DOHH2 (cell line): ENCODE measurements around the gene OR2G2.

Experiments used
- H3F3A ChIP-seq: fragments of 200-600 bp; sonication (generic), shearing (Covaris generic); 2 replicates; pipeline ENCODE4 v1.6.0; 2016; ENCODE audit warnings: antibody characterized with exemption, mild to moderate bottlenecking; ENCODE audit not compliant: control insufficient read depth, insufficient read depth
- H3K27ac ChIP-seq: fragments of 200-600 bp; sonication (generic); 2 replicates; pipeline ENCODE4 v1.5.1; 2014; ENCODE audit warnings: low read depth, mild to moderate bottlenecking, low read length, moderate library complexity
- H3K27me3 ChIP-seq: fragments of 200-600 bp; sonication (generic); 2 replicates; pipeline ENCODE4 v1.6.1; 2014; ENCODE audit warnings: mild to moderate bottlenecking, low read length, mixed read lengths; ENCODE audit not compliant: control insufficient read depth
- H3K36me3 ChIP-seq: fragments of 200-600 bp; sonication (generic); 2 replicates; pipeline ENCODE4 v1.6.1; 2014; ENCODE audit warnings: mild to moderate bottlenecking, low read length, moderate library complexity, mixed read lengths; ENCODE audit not compliant: control insufficient read depth
- H3K4me1 ChIP-seq: fragments of 200-600 bp; sonication (generic); 2 replicates; pipeline ENCODE4 v1.6.1; 2014; ENCODE audit warnings: mild to moderate bottlenecking, low read length, mixed read lengths; ENCODE audit not compliant: control insufficient read depth
- H3K4me2 ChIP-seq: fragments of 200-600 bp; sonication (generic); 2 replicates; pipeline ENCODE4 v1.6.0; 2014; ENCODE audit warnings: mild to moderate bottlenecking, low read length, moderate library complexity
- H3K4me3 ChIP-seq: fragments of 200-600 bp; sonication (generic); 2 replicates; pipeline ENCODE4 v1.5.1; 2014; ENCODE audit warnings: mild to moderate bottlenecking, low read length, mixed read lengths
- H3K79me2 ChIP-seq: fragments of 200-600 bp; sonication (generic); 2 replicates; pipeline ENCODE4 v1.6.1; 2014; ENCODE audit warnings: mild to moderate bottlenecking, low read length, mixed read lengths; ENCODE audit not compliant: control insufficient read depth
- H3K9me2 ChIP-seq: fragments of 200-600 bp; sonication (generic); replicated peaks from 2 replicates; pipeline ENCODE4 v1.6.1; 2014; ENCODE audit warnings: mild to moderate bottlenecking, low read length, mixed read lengths; ENCODE audit not compliant: control insufficient read depth
- H3K9me3 ChIP-seq: fragments of 200-600 bp; sonication (generic); 2 replicates; pipeline ENCODE4 v1.6.1; 2014; ENCODE audit warnings: antibody characterized with exemption, low read length, mixed read lengths; ENCODE audit not compliant: control insufficient read depth, insufficient read depth
- H4K20me1 ChIP-seq: fragments of 200-600 bp; sonication (generic); 2 replicates; pipeline ENCODE4 v1.6.0; 2014; ENCODE audit warnings: low read depth, mild to moderate bottlenecking, antibody characterized with exemption, low read length, moderate library complexity; ENCODE audit not compliant: control insufficient read depth, insufficient read depth
- EZH2phosphoT487 ChIP-seq: fragments of 200-600 bp; sonication (generic); IDR thresholded peaks from 2 replicates; pipeline ENCODE4 v1.6.1; 2017; ENCODE audit warnings: borderline replicate concordance, mild to moderate bottlenecking, antibody characterized with exemption, low read length, moderate library complexity, mixed read lengths
- TF ChIP-seq, protein P1 (sequence below): fragments of 200-600 bp; sonication (generic); IDR thresholded peaks from one replicate; pipeline ENCODE4 v1.5.1; 2014; ENCODE audit warnings: antibody characterized with exemption, mild to moderate bottlenecking, low read depth, low read length; ENCODE audit not compliant: poor library complexity, severe bottlenecking

OR2G2 gene

DNA sequence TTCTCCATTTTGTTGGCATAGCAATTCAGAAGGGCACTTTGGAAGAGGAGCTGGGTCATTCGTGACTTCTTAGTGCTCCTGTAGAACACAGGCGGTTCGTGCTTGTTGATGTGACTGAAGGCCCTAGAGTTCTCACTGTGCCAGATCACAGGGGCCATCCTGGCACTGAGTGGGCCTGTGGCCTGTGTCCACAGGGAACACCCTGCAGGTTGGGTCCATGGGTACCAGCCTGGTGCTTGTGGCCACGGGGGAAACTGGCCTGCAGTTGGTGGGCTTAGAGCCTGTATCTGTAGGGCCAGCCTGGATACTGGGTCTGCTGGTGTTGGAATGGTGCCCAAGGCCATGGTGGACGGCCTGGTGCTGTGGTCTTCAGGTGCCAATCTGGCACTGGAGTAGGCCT is 26.5 kb downstream of the OR2G2 start:
- H3K36me3 ChIP-seq = no peaks in the 10 kb centered on the region
- TF ChIP-seq, protein P1, sequence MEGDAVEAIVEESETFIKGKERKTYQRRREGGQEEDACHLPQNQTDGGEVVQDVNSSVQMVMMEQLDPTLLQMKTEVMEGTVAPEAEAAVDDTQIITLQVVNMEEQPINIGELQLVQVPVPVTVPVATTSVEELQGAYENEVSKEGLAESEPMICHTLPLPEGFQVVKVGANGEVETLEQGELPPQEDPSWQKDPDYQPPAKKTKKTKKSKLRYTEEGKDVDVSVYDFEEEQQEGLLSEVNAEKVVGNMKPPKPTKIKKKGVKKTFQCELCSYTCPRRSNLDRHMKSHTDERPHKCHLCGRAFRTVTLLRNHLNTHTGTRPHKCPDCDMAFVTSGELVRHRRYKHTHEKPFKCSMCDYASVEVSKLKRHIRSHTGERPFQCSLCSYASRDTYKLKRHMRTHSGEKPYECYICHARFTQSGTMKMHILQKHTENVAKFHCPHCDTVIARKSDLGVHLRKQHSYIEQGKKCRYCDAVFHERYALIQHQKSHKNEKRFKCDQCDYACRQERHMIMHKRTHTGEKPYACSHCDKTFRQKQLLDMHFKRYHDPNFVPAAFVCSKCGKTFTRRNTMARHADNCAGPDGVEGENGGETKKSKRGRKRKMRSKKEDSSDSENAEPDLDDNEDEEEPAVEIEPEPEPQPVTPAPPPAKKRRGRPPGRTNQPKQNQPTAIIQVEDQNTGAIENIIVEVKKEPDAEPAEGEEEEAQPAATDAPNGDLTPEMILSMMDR = no peak
- no peak for TF ChIP-seq EZH2phosphoT487
- no peaks in the 10 kb centered on the region for H3K9me2 ChIP-seq
- H3F3A ChIP-seq = no peaks in the 10 kb centered on the region
- no peak overlapping the region for H3K4me3 ChIP-seq
- H3K9me3 ChIP-seq = no peaks in the 10 kb centered on the region
- H3K4me2 ChIP-seq = no peak overlapping the region
- no peaks in the 10 kb centered on the region for H3K4me1 ChIP-seq
- H3K27ac ChIP-seq = no peak overlapping the region
- no peaks in the 10 kb centered on the region for H3K27me3 ChIP-seq
- no peaks in the 10 kb centered on the region for H3K79me2 ChIP-seq
- H4K20me1 ChIP-seq = no peaks in the 10 kb centered on the region

DNA sequence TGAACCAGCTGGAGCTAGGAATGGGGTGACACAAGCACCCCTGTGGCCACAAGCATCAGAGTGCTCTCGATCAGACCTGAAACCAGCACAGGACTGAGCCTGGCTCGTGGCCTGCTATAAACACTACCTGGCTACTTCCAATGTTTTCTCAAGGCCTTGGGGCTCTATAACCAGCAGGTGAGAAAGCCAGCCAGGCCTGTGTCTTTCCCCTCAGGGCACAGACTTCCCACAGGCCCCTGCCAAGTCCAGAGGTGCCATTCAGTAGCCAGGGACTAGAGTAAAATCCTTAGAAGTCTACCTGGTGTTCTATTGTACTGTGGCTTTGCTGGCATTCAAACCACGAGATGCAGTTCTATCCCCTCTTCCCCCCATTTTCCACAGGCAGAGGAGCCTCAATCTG is 39.8 kb downstream of the OR2G2 start:
- Histone ChIP-seq H3K36me3 (no peaks in the 10 kb centered on the region), H3K9me3 (no peaks in the 10 kb centered on the region), H3K27ac (no peak overlapping the region), H4K20me1 (no peaks in the 10 kb centered on the region), H3K4me1 (no peaks in the 10 kb centered on the region), H3K27me3 (no peaks in the 10 kb centered on the region), H3F3A (no peaks in the 10 kb centered on the region), H3K4me2 (no peak overlapping the region), H3K4me3 (no peak overlapping the region), H3K79me2 (no peaks in the 10 kb centered on the region), H3K9me2 (no peaks in the 10 kb centered on the region)
- TF ChIP-seq, protein P1 = no peak
- no peak for TF ChIP-seq EZH2phosphoT487

DNA sequence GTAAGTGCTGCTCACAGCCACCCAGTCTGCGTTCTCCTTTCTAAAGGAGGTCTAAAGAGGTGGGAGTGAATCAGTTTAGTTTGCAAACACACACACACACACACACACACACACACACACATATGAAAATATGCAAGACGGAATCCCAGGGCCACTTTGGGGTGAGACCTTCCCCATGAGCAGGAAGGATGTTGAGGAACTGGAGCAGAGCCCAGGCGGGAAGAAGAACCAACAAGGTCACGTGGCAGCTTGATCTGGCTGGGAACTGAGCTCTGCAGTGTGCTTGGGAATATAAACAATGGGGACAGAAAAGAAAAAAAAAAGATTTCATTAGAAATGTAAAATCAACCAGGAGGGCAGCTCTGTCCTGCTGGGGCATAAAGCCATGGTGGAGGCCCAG is 49.9 kb downstream of the OR2G2 start:
- no peak overlapping the region for H3K4me3 ChIP-seq
- no peaks in the 10 kb centered on the region for H3K36me3 ChIP-seq
- H3K27me3 ChIP-seq = no peaks in the 10 kb centered on the region
- no peaks in the 10 kb centered on the region for H3F3A ChIP-seq
- no peaks in the 10 kb centered on the region for H4K20me1 ChIP-seq
- H3K4me2 ChIP-seq = no peak overlapping the region
- no peak overlapping the region for H3K27ac ChIP-seq
- no peaks in the 10 kb centered on the region for H3K9me3 ChIP-seq
- H3K79me2 ChIP-seq = no peaks in the 10 kb centered on the region
- no peaks in the 10 kb centered on the region for H3K4me1 ChIP-seq
- no peaks in the 10 kb centered on the region for H3K9me2 ChIP-seq
- TF ChIP-seq, protein P1 = no peak
- TF ChIP-seq EZH2phosphoT487 = no peak

DNA sequence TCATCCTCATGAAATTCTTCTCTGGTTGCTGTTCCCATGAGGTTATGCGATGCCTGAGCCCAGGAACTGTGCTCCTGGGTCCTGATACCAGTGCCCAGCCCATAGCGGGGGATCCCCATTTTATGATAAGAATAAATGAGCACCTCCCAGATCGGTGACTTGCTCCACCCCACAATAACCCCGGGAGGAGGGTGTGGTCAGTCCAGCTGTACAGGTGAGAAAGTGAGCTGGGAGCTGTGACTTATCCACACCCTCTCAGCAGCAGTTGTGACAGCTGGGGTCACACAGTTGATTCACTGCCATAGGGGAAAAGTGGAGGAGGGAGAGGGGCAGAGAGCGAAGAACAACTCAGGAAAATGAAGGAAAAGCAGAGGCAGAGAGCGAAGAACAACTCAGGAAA is 50.6 kb downstream of the OR2G2 start:
- no peaks in the 10 kb centered on the region for H4K20me1 ChIP-seq
- H3F3A ChIP-seq = no peaks in the 10 kb centered on the region
- H3K4me2 ChIP-seq = no peak overlapping the region
- H3K27ac ChIP-seq = no peak overlapping the region
- H3K4me3 ChIP-seq = no peak overlapping the region
- no peaks in the 10 kb centered on the region for H3K9me2 ChIP-seq
- no peaks in the 10 kb centered on the region for H3K27me3 ChIP-seq
- TF ChIP-seq EZH2phosphoT487 = no peak
- TF ChIP-seq, protein P1 = no peak
- no peaks in the 10 kb centered on the region for H3K4me1 ChIP-seq
- H3K9me3 ChIP-seq = no peaks in the 10 kb centered on the region
- no peaks in the 10 kb centered on the region for H3K79me2 ChIP-seq
- H3K36me3 ChIP-seq = no peaks in the 10 kb centered on the region
